HG03064 (cell line): Measurements from ENCODE around the gene OVCH2.
A peak's percentile ranks its signal among the peaks of the same experiment; 100 is the strongest.
"Not testable (repeated sequence)": the region's sequence is repeated elsewhere in the genome, so short reads cannot be mapped to it uniquely, and the experiment has no call there.

Source experiments
- ATAC-seq: cut with Tn5 transposase; IDR thresholded peaks from one replicate; pipeline ENCODE4 v1.9.1; 2021; ENCODE audit warnings: low read depth; ENCODE audit not compliant: unreplicated experiment

Gene OVCH2

DNA sequence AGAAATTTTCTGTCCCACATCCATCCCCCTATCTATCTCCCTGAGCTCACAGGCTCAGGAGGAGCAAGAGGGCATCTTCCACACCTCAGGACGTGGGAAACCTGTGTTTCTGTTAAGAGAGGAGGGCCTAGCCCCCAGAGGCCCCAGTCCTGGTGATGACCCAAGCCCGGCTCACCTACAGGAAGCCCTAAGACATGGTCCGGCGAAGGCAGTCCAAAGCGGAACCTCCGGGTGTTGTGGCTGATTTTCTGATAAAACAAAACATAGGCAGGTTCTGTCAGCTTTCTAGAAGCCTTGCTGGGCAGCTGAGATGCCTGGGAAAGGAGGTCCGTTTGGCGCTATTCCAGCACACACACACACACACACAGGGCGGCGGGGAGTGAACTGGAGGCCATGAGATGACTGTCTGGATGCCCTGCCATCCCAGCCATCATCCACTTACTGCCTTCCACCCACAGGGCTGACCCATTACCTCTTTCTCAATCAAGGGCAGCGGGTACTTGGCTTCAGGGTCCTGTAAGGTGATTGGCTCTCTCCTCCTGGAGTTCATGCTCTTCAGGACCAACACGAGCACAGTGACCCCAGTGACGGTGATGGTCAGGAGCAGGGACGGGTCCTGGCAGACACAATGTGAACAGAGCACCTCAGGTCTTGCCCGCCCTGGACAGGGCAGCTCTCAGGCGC is 33.9 kb downstream of the OVCH2 start:
- no peak for ATAC-seq

DNA sequence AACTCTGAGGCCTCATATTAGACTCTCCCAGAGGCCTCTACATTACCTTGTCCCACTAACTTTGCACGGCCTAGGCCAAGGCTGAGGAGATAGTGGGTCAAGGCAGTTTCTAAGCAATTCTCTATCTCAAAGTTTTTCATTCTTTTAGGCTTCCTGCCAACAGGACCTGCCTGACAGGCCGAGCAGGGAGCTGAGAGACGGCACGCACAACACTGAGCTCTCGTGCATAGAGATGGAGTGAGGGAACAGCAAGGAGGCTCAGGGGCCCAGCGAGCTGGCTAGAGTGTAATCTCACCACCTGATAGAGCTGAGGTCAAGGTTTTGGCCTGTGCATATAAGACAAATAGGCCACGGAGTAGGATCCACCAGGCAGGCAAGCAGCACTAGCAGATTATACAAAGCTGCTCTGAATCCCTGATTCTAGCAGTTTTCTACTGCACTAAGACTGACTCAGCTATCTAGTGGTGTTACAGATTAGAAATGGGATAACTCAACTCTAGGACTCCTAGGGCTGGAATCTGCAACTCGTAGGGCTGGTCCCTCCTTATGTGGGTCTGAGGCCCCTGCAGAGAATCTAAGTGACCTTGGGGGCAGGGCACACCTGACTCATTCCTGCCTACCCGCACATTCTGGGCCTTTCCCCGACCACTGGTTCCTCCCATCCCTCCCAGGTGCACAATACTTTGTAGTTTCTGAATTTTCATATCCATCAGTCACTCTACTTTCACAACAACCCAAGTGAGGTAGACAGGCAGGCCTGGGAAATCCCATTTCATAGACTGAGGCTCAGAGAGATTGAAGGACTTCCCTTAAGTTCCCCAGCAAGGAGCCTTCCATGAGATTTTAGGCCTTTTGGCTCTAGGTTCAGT is 34.7 kb downstream of the OVCH2 start:
- peak; percentile 55 for ATAC-seq

DNA sequence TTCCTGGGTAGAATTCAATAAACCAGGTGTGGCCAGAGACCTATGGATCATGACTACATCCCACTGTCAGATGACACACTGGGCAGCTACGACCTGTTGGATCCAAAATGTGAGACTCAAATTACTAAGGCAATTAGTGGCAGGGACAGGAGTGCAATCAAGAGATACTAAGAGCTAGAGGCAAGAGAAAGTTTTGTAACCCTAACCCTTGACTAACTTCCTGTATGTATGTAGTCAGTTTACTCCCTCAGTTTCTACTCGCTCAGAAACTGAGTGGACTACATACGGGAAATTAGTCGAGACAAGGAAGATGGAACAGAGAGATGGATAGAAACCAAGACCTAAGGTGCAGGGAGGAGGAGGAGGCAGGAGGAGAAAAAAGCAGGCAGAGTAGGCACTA is 35.6 kb downstream of the OVCH2 start:
- no peak for ATAC-seq

DNA sequence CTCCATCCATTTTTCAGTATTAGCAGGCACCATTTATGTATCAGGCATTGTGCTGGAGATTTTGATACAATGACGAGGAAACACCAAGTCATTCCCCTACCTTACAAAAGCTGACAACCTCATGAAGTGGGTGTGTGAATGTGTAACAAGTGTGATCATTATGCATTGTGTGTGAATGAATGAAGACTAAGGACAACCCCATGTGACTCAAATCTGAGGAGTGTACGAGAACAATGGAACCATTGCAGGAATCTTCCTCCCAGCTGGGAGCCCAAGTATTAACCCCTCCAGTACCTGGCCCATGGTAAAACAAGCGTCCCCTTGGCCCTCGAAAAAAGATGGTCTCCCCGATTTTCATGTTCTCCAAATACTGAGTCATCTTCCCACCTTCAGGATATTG is 37.4 kb downstream of the OVCH2 start:
- ATAC-seq: no peak

DNA sequence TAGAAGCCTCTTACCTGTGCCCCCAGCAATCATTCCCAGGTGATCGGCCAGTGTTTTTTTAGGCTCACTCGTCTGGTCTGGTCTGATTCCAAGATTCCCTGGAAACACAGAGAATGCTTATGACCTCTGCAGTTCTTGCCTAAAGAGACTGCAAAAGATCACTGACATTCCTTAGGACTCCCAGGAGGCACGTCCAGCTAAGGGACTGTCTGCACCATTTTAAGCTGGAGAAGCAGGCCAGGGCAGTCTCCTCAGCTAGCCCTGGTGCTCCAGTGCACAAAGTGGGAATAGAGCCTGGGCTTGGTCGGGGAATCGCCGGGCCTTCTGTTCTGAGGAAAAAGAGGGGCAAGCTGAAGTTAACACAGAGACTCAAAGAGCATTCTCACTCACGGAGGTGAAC is 37.8 kb downstream of the OVCH2 start:
- no peak for ATAC-seq

DNA sequence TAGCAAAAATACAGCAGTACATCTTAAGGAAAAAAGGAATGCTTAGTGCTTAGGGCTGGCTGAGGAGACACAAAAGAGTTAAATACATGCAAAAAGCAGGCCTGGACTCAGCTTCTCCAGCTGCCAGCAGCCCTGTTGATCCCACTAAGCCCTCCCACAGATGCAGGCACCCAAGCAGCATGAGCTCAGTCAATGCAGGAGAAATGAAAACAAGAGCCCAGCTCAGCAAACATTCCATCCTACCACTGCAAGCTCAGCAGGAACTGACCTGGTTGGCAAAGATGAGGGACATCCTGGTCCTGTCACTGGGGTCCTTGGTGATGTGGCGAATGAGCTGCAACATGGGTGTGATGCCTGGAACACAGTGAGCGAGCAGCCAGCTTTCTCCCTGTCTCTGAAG is 38.8 kb downstream of the OVCH2 start:
- ATAC-seq: no peak

DNA sequence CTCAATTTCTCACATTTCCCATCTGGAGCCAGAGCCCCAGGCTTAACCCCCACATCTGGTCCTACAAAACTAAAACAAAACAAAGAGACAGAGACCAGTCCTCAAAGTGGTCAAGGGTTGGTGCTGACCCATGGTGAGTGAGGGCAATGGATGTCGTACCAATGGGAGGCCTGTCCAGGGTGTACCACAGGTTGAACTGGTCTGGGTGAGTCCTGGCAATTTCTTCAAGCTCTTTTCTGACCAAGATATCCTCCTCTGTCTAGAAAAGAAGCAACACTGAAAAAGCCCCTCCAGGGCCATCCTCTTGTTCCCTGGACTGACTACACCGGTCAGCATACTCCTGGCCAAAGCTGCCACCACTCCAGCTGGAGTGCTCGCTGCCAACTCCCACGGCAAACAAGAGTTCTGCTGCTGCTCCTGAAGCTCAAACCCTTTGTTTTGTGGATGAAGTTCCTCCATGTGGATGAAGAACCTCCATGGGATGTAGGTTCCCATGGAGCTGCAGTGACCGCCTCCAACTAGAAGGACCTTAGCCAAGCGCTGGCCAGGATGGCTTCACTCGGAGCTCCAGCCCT is 39.9 kb downstream of the OVCH2 start:
- ATAC-seq: no peak

DNA sequence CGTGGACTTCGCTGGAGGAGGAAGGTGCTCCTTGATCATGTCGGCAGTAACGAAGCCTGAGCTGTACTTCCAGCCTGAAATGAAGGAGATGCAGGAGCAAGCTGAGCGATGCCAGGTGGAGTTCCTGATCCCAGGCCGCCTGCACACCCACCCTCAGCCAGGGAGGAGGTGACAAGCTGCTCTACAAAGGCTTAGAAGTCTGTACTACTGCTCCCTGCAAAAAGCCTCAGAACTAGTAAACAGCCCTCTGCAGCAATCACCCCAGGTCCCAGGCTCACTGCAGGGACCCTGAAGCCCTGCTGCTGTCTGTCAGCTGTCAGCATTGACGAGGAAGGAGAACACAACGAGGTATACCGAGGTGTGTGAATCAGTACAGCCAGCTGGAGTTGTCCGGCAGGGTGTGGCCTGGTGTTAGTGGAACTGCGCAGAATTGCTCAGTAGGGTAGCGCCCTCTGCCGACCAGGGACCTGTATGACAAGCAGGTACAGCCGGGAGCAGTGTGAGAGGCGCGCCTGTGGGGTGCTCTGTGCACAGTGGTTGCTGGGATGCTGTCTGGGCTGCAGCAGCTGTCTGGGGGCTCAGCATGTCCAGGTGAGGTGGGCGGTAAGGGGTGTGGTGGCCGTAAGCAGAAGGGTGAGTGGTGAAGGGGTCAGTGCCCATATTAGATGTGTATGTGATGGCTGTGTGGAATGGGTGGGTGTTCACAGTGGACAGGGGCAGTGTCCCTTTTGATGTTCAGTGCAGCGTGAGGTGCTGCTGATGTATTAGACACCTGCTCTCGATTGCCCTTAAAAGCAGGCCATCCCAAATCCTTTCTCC is 40.6 kb downstream of the OVCH2 start:
- ATAC-seq: peak; percentile 98

DNA sequence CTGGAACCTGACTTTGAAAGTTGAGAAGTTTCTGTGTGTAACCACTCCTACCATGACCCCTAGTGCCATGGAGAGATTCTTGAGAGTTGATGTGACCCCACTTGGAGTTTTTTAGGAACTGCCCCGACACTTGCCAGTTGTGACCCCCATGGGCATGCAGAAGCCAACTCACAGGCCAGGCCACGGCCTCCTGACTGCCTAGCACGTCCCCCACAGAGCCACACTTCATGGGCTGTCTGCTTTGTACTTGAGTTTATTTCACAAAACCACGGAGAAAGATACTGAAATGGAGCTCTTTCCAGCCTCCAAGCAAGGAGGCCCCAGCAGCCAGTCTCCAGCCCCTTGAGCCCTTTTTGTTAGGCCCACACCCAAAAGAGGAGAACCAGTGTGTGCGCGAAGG is 41.4 kb downstream of the OVCH2 start:
- no peak for ATAC-seq

DNA sequence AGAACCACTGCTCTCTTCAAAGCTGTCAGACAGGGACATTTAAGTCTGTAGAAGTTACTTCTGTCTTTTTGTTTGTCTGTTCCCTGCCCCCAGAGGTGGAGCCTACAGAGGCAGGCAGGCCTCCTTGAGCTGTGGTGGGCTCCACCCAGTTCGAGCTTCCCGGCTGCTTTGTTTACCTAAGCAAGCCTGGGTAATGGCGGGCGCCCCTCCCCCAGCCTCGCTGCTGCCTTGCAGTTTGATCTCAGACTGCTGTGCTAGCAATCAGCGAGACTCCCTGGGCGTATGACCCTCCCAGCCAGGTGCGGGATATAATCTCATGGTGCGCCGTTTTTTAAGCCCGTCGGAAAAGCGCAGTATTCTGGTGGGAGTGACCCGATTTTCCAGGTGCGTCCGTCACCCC is 42.7 kb downstream of the OVCH2 start:
- ATAC-seq: not testable (repeated sequence)

DNA sequence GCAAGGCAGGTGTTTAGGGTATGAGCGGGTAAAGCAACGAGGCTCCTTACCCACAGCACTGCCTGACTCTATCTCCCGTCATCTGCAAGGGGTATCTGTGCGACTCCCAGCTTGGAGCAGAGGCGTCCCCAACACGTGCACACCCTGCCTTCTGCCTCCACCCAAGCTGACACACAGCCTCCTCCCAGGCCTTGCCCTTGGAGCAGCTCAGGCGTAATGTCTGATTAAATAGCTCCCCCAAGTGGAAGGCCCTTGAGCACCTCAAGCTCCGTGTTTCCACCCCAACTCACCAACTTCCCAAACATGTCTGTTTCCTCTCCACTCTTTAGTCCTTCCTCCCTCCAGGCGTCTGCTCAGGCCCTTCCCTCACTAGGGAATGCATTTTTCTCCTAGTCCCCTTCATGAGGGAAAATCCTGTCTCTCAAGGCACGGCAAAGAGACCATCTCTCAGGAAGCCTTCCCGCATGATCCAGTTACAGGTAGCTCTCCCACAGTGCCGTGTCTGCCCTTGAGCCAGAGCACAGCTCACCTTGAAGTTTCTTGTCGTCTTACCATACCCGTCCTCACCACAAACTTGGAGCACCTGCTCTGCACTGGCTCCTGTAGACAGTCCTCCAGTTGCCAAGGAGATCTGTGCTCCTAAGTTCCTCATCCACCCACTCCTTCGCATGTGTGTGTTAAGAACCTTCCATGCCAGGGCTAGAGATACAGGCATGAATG is 48.8 kb downstream of the OVCH2 start:
- ATAC-seq: no peak

DNA sequence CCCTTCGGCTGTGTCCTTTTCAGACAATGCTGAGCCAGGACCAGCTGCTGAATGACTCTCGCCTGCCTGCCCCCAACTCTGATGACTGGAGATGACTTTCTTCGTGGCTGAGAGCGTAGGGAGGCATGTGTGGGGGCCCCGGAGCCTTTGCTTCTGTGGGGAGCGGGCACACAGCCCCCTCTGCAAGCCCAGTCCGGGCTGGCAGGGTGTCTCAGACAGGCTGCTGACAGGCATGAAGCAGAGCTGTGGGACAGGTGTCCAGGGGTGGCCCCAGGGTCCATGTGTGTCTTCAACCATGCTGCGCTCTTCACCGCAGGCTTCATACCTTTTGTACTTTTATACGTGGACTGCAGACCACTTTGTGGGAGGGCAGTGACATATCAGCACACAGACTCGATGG is 49.6 kb downstream of the OVCH2 start:
- ATAC-seq: no peak

DNA sequence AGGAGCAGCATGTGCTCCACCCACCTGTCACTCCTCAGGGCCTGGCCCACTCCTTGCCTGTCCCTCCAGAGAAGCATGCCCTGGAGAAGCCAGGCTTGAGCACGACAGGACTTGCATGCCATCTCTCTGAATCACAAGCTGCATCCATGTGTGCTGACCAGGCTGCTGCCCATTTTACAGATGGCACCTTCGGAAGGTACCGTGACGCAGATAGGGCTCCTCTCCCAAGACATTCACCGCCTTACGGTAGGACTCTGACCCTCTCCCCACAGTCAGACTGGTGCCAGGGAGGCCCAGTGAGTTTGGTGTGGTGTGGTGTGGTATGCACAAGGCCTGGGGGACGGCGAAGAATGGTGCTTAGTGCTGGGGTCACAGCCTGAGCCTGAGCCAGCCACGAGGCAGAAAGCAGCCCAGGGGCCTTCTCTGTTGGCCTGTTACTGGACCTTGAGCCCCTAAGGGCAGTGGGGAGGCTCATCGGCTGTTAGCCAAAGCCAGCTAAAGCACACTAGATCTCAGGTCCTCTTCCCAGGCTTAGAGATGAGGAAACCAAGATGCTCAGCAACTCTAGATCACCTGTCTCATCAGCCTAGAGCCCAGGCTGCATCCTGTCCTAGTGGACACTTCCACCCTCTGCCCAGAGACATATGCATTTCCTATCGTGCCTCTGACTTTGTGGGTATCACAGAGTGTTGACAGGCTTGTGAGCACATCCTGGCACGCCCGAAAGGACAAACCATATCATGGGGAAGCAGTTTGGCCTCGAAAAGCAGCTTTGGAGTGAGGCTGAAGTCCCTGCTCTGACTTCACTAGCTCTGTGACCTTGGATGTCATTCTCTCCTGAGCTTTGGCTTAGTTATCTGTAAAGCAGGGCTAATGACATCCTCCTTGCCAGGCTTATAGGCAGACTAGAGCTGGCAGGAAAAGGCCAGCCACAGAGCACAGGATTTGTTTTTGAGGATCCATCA is 50.7 kb downstream of the OVCH2 start:
- ATAC-seq: no peak

DNA sequence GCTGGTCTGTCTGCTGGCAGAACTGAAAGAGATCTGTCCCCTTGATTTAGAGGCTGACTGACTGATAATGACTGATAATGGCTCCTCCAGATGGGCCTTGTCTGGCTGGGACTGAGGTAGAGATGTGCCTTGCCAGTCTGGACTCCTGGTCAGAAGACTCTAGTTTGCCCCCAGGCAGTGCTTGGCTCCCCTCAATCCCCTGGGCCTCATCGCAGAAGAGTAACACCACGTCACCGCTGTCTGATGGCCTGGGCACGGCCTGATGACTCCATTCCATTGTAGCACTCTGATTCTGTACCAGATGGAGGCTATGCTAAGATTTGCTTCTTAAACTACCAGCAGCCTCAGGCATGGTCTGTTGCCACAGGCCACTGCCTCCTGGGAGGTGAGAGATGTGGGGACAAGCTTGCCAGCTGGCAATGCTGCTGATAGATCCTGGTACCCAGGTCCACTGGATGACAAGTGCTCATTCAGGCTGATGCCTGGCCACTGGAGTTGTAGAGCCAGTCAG is 52.0 kb downstream of the OVCH2 start:
- no peak for ATAC-seq

DNA sequence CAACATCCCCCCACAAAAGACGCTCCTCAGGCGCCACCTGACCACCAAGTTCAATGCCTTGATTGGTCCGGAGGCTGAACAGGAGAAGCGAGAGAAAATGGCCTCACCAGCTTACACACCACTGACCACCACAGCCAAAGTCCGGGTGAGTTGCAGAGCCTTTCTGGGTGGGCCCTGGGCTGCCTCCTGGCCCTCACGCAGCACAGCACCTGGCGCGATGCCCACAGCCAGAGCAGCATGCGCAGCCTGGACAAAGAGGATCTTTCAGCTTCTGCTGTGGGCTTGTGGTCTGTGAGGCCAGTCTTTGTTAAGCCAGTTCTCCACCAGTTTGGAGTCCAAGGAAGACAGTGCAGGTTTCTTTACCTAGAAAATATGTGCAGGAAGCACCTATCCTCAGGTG is 54.6 kb downstream of the OVCH2 start:
- ATAC-seq: no peak

DNA sequence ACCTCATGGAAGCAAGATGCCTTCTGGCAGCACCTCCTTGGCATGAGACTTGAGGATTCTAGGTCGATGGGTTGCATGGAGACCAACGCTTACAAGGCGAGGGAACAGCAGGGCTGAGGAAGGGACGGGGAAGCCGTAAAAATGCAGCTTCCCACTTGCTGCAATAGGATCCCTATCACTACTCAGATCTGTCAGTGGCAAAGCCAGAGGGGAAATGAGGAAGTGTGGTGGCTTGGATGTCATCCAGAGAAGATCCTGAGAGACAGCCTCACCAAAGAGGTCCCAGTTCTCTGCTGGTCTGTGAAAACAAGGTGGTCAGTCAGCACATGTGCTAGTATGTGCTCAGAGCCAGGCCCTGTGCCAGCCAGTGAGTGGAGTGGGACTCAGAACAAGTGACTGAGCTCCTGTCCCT is 55.1 kb downstream of the OVCH2 start:
- no peak for ATAC-seq

DNA sequence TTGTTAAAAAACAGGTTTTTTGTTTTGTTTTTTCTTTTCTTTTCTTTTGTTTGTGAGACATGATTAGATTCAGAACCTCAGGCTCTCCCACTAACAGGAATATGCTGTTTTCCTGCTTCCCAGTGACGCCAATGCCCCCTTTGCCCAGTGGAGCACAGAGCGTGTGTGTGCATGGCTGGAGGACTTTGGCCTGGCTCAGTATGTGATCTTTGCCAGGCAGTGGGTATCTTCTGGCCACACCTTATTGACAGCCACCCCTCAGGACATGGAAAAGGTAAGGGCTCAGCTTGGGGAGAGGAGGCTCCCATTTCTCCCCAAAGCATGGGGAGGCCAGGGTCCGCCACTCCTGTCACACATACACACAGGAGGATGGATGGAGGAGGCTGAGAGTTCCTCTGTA is 58.0 kb downstream of the OVCH2 start:
- no peak for ATAC-seq

DNA sequence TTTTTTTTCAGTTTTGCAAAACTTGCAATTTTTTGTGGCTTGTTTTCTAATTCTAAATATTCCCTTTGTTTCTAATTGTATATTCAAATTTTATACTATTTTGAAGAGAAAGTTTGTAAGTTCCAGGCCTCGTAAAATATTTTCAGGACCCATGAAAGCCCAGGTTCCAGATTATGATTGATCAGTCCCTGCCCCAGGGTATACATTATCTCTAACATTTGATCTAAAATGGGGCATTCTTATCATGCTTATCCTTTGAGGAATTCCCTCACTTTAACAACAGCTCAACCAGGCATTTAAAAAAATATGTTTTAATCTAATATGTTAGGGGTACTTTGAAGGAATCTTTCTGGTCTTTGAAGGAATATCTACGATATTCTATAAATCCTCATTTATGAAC is 59.4 kb downstream of the OVCH2 start:
- ATAC-seq: no peak

DNA sequence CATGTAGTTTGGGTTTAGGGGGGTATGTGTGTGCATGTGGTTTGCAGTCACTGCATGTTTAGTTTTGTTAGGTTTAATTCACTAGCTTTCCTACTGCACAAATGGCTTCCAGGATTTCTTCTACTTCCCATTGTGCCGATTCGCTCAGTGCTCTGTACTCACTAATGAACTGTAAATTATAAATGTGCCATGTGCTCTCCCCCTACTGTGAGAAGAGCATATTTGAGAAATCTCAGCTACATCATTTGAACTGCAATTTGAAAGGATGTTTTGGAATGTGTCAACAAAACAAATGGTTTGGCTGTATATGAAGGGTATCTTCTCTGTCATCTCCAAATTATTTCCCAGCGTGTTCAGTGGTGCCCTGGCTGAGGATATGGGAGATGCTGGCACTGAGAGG is 61.1 kb downstream of the OVCH2 start:
- ATAC-seq: no peak
